HG03095 (cell line): ENCODE results near the gene IL2RA.
"Not testable (repeated sequence)": the region's sequence is repeated elsewhere in the genome, so short reads cannot be mapped to it uniquely, and the experiment has no call there.

Source experiments
- ATAC-seq: cut with Tn5 transposase; IDR thresholded peaks from one replicate; pipeline ENCODE4 v1.9.1; 2021; ENCODE audit warnings: moderate library complexity; ENCODE audit not compliant: unreplicated experiment

Gene IL2RA

DNA sequence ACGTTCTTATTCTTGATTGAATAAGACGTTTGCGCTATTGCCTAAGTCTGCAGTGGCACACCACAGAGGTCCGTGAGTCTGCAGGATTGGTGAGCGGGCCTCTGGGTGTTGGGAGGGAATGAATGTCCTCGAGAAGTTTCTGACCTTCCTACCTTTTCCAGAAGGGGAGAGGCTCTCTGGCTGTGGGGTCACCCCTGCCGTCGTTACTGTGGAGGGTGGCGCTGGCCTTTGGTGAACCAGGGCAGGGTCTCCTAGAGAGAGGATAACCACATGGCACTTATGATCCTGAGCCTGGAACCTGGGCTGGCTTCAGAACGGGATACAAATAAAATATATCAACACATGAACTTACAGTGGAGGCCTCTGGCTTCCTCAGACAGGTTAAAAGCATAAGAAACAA lies 98.6 kb downstream of the IL2RA start:
- no peak for ATAC-seq

DNA sequence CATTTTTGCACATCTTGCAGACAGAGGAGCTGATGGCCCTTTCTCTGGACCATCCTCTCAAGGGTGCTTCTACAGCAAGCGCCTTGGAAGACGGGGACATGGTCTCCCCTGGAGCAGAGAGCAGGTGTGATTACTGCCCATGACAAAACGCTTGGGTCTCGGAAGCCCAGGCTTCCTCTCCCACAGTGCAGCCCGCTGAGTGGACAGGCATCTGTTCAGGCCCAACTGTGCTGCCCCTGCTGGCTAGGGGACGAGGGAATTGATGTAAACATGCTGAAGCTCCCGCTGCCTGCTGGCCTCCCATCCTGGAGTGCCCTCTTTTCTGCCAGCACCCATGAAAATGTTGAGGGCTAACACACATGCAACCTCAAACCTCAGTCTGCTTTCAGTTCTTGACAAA lies 99.1 kb downstream of the IL2RA start:
- ATAC-seq, result no peak

GRCh38 chr10:5962358-5962940 lies 99.7 kb downstream of the IL2RA start:
- not testable (repeated sequence) for ATAC-seq

- no peak for ATAC-seq
Measured at GRCh38 chr10:5961405-5962100, 100.6 kb downstream of the IL2RA start.

DNA sequence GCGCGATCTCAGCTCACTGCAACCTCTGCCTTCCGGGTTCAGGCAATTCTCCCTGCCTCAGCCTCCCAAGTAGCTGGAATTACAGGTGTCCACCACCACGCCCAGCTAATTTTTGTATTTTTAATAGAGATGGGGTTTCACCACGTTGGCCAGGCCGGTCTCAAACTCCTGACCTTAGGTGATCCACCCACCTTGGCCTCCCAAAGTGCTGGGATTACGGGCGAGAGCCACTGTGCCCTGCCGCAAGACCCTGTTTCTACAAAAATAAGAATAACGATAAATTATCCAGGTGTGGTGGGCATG lies 101.2 kb downstream of the IL2RA start:
- not testable (repeated sequence) for ATAC-seq
